Measurements from ENCODE around the gene PER3.
"Not testable (repeated sequence)": the region's sequence is repeated elsewhere in the genome, so short reads cannot be mapped to it uniquely, and the experiment has no call there.

PER3 gene

GRCh38 chr1:7780976-7781375 lies 3.1 kb upstream of the PER3 start:
- DNase-seq = no peak

GRCh38 chr1:7781501-7781900 lies 2.6 kb upstream of the PER3 start:
- no peak for DNase-seq

- DNase-seq = no peak
Measured at GRCh38 chr1:7781923-7782495, 2.1 kb upstream of the PER3 start.

DNA sequence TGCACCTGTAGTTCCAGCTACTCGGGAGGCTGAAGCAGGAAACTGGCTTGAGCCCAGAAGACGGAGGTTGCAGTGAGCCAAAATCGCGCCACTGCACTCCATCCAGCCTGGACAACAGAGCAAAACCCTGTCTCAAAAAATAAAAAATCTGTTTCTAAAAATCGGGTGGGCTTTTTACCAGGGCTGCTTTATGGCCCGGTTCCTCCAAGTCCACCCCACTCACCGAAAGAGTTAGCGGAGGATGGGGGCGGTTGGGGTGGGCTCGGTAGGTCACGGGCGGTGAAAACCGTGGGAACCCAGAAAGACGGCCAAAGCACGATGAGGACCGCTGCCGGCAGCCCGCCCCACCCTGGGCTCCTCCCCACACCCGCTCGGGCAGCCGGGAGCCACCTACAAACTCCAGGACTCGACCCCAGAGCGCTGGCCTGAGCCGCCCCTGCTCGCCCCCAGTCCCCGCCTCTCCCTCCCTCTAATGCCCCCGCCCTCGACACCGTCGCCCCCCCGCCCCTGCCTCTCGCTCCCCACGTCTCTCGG lies 846 bp upstream of the PER3 start:
- peak in 1 of 2 donors; percentile 30 for DNase-seq

DNA sequence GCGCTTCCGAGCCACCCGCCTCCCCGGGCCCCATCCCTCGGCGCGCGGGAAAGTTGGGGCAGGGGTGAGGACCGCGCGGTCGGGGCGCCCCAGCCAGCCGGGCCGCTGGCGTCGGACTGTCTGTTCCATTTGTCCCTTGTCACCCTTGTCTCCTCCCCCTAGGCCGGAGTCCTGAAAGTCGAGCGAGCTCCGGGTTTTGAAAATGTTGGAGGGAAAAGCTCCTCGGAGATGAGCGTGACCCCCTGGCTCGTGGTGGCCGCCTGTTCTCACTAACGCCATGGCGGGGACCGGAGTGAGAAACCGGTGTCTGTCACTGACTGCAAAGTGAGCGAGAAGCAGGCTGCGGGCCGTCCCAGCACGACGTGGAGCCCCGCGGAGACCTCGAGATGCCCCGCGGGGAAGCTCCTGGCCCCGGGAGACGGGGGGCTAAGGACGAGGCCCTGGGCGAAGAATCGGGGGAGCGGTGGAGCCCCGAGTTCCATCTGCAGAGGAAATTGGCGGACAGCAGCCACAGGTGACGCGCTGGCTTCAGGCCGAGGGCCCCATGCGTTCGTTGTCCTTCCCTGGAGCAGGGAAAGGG lies 491 bp downstream of the PER3 start:
- no peak for DNase-seq

- no peak for DNase-seq
Measured at GRCh38 chr1:7785108-7785507, 1.0 kb downstream of the PER3 start.

DNA sequence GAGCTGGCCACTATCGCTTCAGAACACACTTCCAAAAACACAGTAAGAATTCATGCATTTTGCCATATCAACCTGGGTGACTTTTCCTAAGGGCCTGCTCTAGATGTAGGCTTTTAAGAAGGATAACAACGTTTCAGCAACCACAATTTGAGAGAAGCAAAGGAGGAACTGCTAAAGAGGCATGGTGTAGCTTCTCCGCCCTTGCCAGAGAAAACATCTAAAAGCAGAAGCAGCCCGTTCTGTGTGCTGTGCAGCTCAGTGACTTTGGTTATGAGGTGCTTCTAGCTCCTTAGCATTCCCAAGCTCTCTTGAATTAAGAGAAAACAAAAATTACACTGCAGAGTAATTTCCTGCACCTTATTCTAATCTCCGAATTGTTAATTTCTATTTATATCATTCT lies 2.7 kb downstream of the PER3 start:
- no peak for DNase-seq

- no peak for DNase-seq
Measured at GRCh38 chr1:7789828-7790227, 5.7 kb downstream of the PER3 start.

DNA sequence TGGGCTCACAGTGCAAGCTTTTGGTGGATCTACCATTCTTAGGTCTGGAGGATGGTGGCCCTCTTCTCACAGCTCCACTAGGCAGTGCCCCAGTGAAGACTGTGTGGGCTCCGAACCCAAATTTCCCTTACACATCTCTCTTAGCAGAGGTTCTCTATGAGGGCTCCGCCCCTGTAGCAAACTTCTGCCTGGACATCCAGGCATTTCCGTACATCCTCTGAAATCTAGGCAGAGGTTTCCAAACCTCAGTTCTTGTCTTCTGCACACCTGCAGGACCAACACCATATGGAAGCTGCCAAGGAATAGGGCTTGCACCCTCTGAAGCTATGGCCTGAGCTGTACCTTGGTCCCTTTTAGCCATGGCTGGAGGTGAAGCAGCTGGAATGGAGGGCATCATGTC lies 6.9 kb downstream of the PER3 start:
- not testable (repeated sequence) for DNase-seq

- no peak for DNase-seq
Measured at GRCh38 chr1:7795406-7795805, 11.3 kb downstream of the PER3 start.

- no peak for DNase-seq
Measured at GRCh38 chr1:7805460-7805859, 21.4 kb downstream of the PER3 start.

- peak in 1 of 2 donors; percentile 13 for DNase-seq
Measured at GRCh38 chr1:7808253-7808844, 24.3 kb downstream of the PER3 start.

DNA sequence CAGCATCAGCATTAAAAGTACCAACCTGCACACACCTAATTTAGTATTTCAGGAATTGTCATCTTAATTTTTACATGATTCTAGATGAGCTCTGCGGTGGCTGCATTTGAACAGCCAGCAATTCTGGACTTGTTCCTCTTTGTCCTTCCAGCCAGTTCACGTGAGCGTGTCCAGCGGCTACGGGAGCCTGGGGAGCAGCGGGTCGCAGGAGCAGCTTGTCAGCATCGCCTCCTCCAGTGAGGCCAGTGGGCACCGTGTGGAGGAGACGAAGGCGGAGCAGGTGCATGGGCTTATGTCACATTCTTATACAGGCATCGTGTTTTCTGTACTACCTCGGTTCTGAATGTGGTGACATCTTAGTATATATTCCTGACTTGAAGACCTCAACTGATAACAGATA lies 25.7 kb downstream of the PER3 start:
- DNase-seq = no peak

- peak in 1 of 2 donors; percentile 21 for DNase-seq
Measured at GRCh38 chr1:7810395-7810794, 26.3 kb downstream of the PER3 start.

DNA sequence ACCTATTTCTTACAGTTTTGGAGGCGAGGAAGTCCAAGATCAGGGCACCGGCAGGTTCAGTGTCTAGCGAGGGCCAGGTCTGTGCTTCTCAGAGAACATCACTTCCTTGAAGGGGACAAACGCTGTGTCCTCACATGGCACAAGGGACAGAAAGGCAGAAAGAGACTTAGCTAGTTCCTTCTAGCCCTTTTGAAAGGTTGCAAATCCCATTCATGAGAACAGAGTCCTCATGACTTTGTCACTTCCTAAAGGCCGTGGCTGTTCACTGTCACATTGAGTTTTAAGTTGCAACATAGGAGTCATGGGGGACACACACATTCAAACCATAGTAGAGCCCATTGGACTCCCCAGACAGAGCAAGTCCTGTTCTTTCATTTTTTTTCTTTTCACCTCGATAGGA lies 27.4 kb downstream of the PER3 start:
- no peak for DNase-seq

GRCh38 chr1:7813677-7814373 lies 29.7 kb downstream of the PER3 start:
- DNase-seq = no peak

- DNase-seq = no peak
Measured at GRCh38 chr1:7821282-7821681, 37.2 kb downstream of the PER3 start.

DNA sequence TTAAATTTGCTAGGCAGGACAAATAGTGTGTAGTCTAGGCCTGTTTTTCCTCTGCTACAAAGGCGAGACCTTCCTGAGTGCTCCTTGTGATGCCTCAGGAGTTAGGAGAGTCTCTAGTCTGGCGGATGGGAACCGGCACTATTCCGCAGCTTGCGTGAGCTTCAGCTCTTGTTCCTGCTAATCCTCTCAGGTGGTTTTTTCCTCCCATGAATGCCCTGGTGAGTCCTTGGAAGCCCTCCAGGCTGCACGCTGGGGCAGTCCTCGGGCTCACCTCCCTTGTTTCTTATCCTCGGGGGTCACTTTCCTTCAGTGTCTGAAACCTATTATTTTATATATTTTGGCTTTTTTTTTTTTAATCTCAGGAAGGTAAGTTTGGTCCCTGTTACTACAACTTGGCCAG lies 40.6 kb downstream of the PER3 start:
- DNase-seq = no peak

- DNase-seq = no peak
Measured at GRCh38 chr1:7826363-7826762, 42.3 kb downstream of the PER3 start.

DNA sequence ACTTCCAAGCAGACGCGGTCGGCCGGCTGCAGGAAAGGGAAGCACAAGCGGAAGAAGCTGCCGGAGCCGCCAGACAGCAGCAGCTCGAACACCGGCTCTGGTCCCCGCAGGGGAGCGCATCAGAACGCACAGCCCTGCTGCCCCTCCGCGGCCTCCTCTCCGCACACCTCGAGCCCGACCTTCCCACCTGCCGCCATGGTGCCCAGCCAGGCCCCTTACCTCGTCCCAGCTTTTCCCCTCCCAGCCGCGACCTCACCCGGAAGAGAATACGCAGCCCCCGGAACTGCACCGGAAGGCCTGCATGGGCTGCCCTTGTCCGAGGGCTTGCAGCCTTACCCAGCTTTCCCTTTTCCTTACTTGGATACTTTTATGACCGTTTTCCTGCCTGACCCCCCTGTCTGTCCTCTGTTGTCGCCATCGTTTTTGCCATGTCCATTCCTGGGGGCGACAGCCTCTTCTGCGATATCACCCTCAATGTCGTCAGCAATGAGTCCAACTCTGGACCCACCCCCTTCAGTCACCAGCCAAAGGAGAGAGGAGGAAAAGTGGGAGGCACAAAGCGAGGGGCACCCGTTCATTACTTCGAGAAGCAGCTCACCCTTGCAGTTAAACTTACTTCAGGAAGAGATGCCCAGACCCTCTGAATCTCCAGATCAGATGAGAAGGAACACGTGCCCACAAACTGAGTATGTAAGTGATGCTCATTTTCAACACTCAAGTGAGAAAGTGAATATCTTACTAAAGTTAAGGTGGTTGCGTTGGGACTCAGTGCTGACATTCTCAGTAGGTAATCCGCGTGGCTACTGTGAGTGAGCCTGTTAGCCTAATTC lies 43.2 kb downstream of the PER3 start:
- DNase-seq = no peak

DNA sequence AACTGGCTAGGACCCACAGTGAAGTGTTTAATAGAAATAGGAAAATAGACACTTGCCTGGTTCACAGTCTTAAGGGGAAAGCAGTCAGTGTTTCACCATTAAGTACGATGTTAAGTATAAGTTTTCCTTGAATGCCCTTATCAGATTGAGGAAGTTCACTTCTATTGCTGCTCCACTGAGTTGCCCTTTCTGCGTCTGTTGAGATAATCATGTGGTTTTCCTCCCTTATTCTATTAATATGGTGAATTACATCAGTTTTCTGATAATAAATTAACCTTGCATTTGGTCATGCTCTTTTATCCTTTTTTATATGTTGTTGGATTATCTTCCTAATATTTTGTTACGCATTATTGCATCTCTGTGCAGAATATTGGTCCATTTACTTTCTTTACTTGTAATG lies 47.4 kb downstream of the PER3 start:
- peak in 1 of 2 donors; percentile 37 for DNase-seq

DNA sequence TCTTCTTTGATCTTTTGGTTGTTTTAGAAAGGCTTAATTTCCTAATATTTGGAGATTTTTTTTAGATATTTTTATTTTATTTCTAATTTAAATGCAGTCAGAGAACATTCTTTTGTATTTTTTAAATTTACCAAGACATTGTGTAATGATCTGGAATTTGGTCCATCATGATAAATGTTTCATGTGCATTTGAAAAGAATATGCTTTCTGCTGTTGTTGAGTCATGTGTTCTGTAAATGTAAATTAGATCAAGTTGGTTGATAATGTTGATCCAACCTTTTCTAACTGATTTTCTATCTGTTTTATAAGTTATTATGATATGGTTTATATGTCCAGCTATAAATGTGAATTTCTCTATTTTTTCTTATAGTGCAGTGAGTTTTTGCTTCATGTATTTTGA lies 48.9 kb downstream of the PER3 start:
- no peak for DNase-seq

DNA sequence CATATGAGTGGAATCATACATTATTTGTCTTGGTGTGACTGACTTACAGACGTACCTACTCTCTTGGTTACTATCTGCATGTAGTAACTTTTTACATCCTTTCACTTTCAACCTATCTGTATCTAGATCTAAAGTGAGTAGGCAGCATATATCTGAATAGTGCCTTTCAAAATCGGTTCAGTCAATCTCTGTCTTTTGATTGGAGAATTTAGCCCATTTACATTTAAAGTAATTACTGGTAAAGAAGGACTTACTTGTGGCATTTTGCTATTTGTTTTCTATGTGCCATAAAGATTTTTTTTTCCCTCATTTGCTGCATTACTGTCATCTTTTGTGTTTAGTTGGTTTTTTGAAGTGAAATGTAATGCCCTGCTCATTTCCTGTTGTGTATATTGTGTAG lies 54.6 kb downstream of the PER3 start:
- no peak for DNase-seq

All from bone marrow (tissue), 2 donors.